Keratinocyte (primary cell): ENCODE data around the gene PXDN. TPM values are rescaled to one million over a fixed set of nuclear protein-coding genes. Genes with fewer than 3 reads are reported as not detected.

Experiments used
- DNase-seq: peaks from one replicate; pipeline ENCODE4 v3.0.0-alpha.2; 2011; ENCODE audit warnings: low read depth, missing footprints, low spot score
- FAIRE-seq: peaks from 2 replicates; lab custom pipeline; 2011; peaks lifted over from hg19 to GRCh38; lab: Jason Lieb, UNC
- H2AFZ ChIP-seq: 2 replicates; pipeline ENCODE4 v1.6.0; 2012; ENCODE audit warnings: low read length, control low read depth, inconsistent platforms; ENCODE audit not compliant: control insufficient read depth
- H3K27ac ChIP-seq: 2 replicates; pipeline ENCODE4 v1.5.1; 2011; ENCODE audit warnings: low read length; ENCODE audit not compliant: control insufficient read depth, insufficient read depth
- H3K27me3 ChIP-seq: 3 replicates; pipeline ENCODE4 v1.6.0; 2011; ENCODE audit warnings: low read length; ENCODE audit not compliant: control insufficient read depth, insufficient read depth; ENCODE audit errors: extremely low read depth
- H3K36me3 ChIP-seq, 2 experiments: 2 replicates in 1 of 2; 3 replicates in 1 of 2; pipeline ENCODE4 v1.5.1; 2011; ENCODE audit warnings: low read length in 2 of 2, mild to moderate bottlenecking in 1 of 2; ENCODE audit not compliant: control insufficient read depth in 2 of 2, insufficient read depth in 2 of 2; ENCODE audit errors: extremely low read depth in 1 of 2
- H3K4me1 ChIP-seq: 3 replicates; pipeline ENCODE4 v1.5.1; 2011; ENCODE audit warnings: low read length; ENCODE audit not compliant: control insufficient read depth, insufficient read depth; ENCODE audit errors: extremely low read depth
- H3K4me2 ChIP-seq: 3 replicates; pipeline ENCODE4 v1.6.0; 2011; ENCODE audit warnings: low read depth, low read length; ENCODE audit not compliant: control insufficient read depth, insufficient read depth; ENCODE audit errors: extremely low read depth
- H3K4me3 ChIP-seq, 3 experiments: fragments of 200-600 bp in 1 of 3; sonication (generic) in 1 of 3; 2 replicates in 2 of 3; 3 replicates in 1 of 3; pipeline ENCODE4 v1.5.1; 2011 to 2016; ENCODE audit warnings: low read length in 3 of 3, mild to moderate bottlenecking in 3 of 3, control low read depth in 2 of 3, inconsistent platforms in 1 of 3, low read depth in 1 of 3, mixed read lengths in 1 of 3, mixed run types in 1 of 3, moderate library complexity in 1 of 3; ENCODE audit not compliant: control insufficient read depth in 2 of 3, insufficient read depth in 2 of 3; ENCODE audit errors: extremely low read depth in 1 of 3
- H3K79me2 ChIP-seq: 2 replicates; pipeline ENCODE4 v1.6.0; 2012; ENCODE audit warnings: low read length; ENCODE audit not compliant: control insufficient read depth, insufficient read depth
- H3K9ac ChIP-seq: 3 replicates; pipeline ENCODE4 v1.6.0; 2011; ENCODE audit warnings: low read length; ENCODE audit not compliant: control insufficient read depth, insufficient read depth; ENCODE audit errors: extremely low read depth
- H3K9me1 ChIP-seq: 3 replicates; pipeline ENCODE4 v1.6.0; 2011; ENCODE audit warnings: low read length; ENCODE audit not compliant: control insufficient read depth, insufficient read depth; ENCODE audit errors: extremely low read depth
- H3K9me3 ChIP-seq: 2 replicates; pipeline ENCODE4 v1.5.1; 2012; ENCODE audit warnings: low read depth, low read length; ENCODE audit not compliant: control insufficient read depth
- H4K20me1 ChIP-seq: 3 replicates; pipeline ENCODE4 v1.6.0; 2011; ENCODE audit warnings: low read length; ENCODE audit not compliant: control insufficient read depth, insufficient read depth; ENCODE audit errors: extremely low read depth
- EZH2 ChIP-seq: IDR thresholded peaks from one replicate; pipeline ENCODE4 v1.6.1; 2012; ENCODE audit warnings: inconsistent platforms, mild to moderate bottlenecking, low read length, moderate library complexity
- dilution Hi-C: fragments of 300-500 bp; cut with MboI; formaldehyde crosslinking; loops from one replicate; pipeline ENCODE4 v1.7.0; 2020; ENCODE audit warnings: low sequenced_read_pairs; ENCODE audit not compliant: extremely low pct_ligation_motif_present
- polyA plus RNA-seq, 5 experiments: library from polyadenylated mRNA; depleted of rRNA in 3 of 5; stranded (reverse) in 3 of 5; stranded (forward) in 1 of 5; unstranded in 1 of 5; fragments of >200 nt; gene quantifications; 1 replicate in 1 of 5; 2 replicates in 3 of 5; 3 replicates in 1 of 5; pipeline versions ENCODE4 v1.2.1 to v1.2.3, GENCODE V29; 2011 to 2012; ENCODE audit warnings: missing spikeins in 2 of 5, low read depth in 1 of 5, low replicate concordance in 1 of 5
- TF ChIP-seq, protein P1 (sequence below), 3 experiments: IDR thresholded peaks in 1 of 3; conservative IDR thresholded peaks in 1 of 3; optimal IDR thresholded peaks in 1 of 3; 2 replicates in 2 of 3; 3 replicates in 1 of 3; pipeline versions ENCODE3 to v1.5.1; 2011; ENCODE audit warnings: low read length in 3 of 3, mild to moderate bottlenecking in 3 of 3, moderate library complexity in 2 of 3, control low read depth in 1 of 3, inconsistent platforms in 1 of 3; ENCODE audit not compliant: insufficient read depth in 2 of 3; ENCODE audit errors: extremely low read depth in 1 of 3

Gene PXDN
- polyA plus RNA-seq, 1 donor (not counting 4 experiments of a cell fraction or from before 2014, with no cell fraction given), result 36.7 TPM

DNA sequence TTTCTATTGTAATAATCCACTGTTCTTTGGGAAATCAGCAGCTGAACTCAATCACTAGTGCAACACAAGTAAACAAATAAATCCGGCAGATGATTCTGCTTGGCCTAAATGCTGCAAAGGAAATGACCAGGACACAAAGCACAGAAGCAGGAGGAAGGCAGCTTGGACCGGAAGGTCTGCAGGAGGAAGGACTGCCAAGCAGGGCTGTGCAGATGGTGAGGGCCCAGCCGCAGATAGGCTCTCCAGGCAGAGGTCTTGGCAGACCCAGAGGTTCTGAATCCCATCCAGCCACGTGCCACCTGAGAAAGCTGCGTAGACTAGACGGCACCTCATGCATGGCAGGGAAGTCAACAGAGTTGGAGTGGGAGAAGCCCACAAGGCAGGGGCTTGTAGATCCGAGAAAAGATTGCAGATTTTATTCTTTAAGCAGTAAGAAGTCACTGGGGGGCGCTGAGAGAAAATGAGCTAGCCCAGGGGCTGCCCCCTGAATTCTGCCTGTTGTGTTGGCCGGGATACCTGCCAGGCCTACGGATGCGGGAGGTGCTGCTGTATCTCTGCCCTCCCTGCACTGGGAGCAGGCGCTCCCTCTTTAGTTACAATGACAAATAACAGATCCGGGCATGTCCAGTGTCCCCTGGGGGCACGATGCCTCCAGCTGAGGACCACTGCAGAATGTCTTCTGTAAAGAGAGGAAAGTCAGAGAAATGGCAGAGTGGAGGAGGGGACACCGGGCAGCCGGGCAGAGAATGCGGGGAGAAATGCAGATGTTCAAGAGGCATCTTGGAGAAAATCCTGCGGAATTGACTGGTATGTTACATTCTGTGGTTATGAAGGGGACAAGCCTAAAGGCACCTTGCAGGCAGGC lies 153.5 kb downstream of the PXDN start:
- no peaks in the 10 kb centered on the region for H3K9me3 ChIP-seq
- H3K27me3 ChIP-seq, result peaks cover 10% of the 10 kb centered on the region
- H3K79me2 ChIP-seq, result no peaks in the 10 kb centered on the region
- DNase-seq, result no peak
- dilution Hi-C loops, result loop anchor here (25.0 kb wide), 1 partner anchor 146 kb away; the partner anchor contains the start of gene PXDN
- no peak overlapping the region for H3K4me3 ChIP-seq
- H3K4me1 ChIP-seq, result peaks cover 32% of the 10 kb centered on the region
- H3K36me3 ChIP-seq, result no peaks in the 10 kb centered on the region
- H4K20me1 ChIP-seq, result no peaks in the 10 kb centered on the region
- no peak for FAIRE-seq
- no peak overlapping the region for H3K9ac ChIP-seq
- H3K27ac ChIP-seq, result no peak overlapping the region
- no peak overlapping the region for H2AFZ ChIP-seq
- TF ChIP-seq EZH2, result no peak
- TF ChIP-seq, protein P1, sequence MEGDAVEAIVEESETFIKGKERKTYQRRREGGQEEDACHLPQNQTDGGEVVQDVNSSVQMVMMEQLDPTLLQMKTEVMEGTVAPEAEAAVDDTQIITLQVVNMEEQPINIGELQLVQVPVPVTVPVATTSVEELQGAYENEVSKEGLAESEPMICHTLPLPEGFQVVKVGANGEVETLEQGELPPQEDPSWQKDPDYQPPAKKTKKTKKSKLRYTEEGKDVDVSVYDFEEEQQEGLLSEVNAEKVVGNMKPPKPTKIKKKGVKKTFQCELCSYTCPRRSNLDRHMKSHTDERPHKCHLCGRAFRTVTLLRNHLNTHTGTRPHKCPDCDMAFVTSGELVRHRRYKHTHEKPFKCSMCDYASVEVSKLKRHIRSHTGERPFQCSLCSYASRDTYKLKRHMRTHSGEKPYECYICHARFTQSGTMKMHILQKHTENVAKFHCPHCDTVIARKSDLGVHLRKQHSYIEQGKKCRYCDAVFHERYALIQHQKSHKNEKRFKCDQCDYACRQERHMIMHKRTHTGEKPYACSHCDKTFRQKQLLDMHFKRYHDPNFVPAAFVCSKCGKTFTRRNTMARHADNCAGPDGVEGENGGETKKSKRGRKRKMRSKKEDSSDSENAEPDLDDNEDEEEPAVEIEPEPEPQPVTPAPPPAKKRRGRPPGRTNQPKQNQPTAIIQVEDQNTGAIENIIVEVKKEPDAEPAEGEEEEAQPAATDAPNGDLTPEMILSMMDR (optimal IDR thresholded peaks at IDR 0.05 in 1 of 3, IDR thresholded peaks at IDR 0.05 in 1 of 3, conservative IDR thresholded peaks at IDR 0.05 in 1 of 3; ENCODE audit: extremely low read depth in 1 of 3, insufficient read depth in 2 of 3, low read length in 3 of 3), result no peak
- no peak overlapping the region for H3K4me2 ChIP-seq
- no peaks in the 10 kb centered on the region for H3K9me1 ChIP-seq

DNA sequence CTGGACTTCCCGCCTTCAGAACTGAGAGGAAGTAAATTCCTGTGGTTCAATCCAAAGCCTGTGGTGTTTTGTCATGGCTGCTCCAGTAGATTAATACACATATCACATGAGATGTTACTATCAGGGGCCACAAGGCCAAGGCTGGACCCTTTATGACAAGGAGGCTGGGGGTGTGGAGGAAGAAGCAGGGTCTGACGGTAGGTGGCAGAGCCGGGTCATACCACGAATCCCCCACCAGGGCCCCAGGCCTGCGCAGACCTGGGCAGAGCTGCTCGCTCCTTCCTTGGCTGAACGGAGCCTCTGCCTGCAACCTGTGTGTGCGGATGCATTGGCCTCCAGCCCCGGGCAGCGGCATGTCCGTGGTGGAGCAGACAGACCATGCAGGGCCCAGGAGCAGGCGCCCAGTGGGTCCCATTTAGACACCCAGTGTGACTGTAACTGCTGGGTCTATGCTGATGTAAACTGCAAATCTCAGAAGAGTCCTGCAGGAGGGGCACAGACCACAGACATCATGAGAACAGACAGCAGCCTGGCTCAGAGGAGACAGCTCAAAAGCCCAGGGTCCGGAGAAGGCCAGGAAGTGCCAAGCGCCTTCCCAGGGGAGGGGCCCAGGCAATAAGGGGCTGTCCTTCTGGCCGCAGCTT lies 155.2 kb downstream of the PXDN start:
- H3K9me3 ChIP-seq, result no peaks in the 10 kb centered on the region
- TF ChIP-seq EZH2, result no peak
- TF ChIP-seq, protein P1 (optimal IDR thresholded peaks at IDR 0.05 in 1 of 3, IDR thresholded peaks at IDR 0.05 in 1 of 3, conservative IDR thresholded peaks at IDR 0.05 in 1 of 3; ENCODE audit: extremely low read depth in 1 of 3, insufficient read depth in 2 of 3, low read length in 3 of 3), result no peak
- H3K4me3 ChIP-seq, result no peak overlapping the region
- dilution Hi-C loops, result loop anchor here (25.0 kb wide), 1 partner anchor 148 kb away; the partner anchor contains the start of gene PXDN
- no peaks in the 10 kb centered on the region for H3K36me3 ChIP-seq
- FAIRE-seq (no peak), DNase-seq (no peak)
- H3K79me2 ChIP-seq, result no peaks in the 10 kb centered on the region
- H4K20me1 ChIP-seq, result no peaks in the 10 kb centered on the region
- no peak overlapping the region for H3K9ac ChIP-seq
- H3K27me3 ChIP-seq, result peaks cover 10% of the 10 kb centered on the region
- H3K4me2 ChIP-seq, result no peak overlapping the region
- peaks cover 28% of the 10 kb centered on the region for H3K4me1 ChIP-seq
- H3K27ac ChIP-seq, result no peak overlapping the region
- H2AFZ ChIP-seq, result no peak overlapping the region
- H3K9me1 ChIP-seq, result no peaks in the 10 kb centered on the region
